H1 (cell line): ENCODE results near the gene PIAS1. TPM values are rescaled to one million over a fixed set of nuclear protein-coding genes. Genes with fewer than 3 reads are reported as not detected.

Experiments
- CTCF ChIA-PET: fragments of 300-600 bp; sonication (Branson Sonifier 250); formaldehyde crosslinking; loops from one replicate; lab custom pipeline; 2021; ENCODE audit not compliant: partially characterized antibody; lab: Charles Lee
- POLR2A ChIA-PET: fragments of 300-600 bp; sonication (Branson Sonifier 250); formaldehyde crosslinking; loops from one replicate; lab custom pipeline; 2021; ENCODE audit warnings: inconsistent platforms; ENCODE audit not compliant: partially characterized antibody; lab: Charles Lee
- DNase-seq, 2 experiments: peaks; one replicate each; pipeline versions ENCODE4 v3.0.0 to v3.0.0-alpha.2; 2010 to 2022; ENCODE audit warnings: low spot score in 2 of 2, low read depth in 1 of 2, mixed read lengths in 1 of 2
- FAIRE-seq: peaks from 2 replicates; lab custom pipeline; 2011; peaks lifted over from hg19 to GRCh38; lab: Jason Lieb, UNC
- H2AFZ ChIP-seq: 2 replicates; pipeline ENCODE4 v1.8.1; 2012; ENCODE audit warnings: low read length, inconsistent platforms
- H2AK5ac ChIP-seq: 2 replicates; pipeline ENCODE4 v1.6.1; 2013; ENCODE audit warnings: low read depth, low read length
- H2BK120ac ChIP-seq: replicated peaks from 2 replicates; pipeline ENCODE3; 2013; ENCODE audit warnings: low read depth, low read length, inconsistent platforms
- H2BK12ac ChIP-seq: 2 replicates; pipeline ENCODE4 v1.6.1; 2013; ENCODE audit warnings: low read depth, low read length
- H2BK15ac ChIP-seq: 2 replicates; pipeline ENCODE4 v1.6.1; 2013; ENCODE audit warnings: low read length
- H2BK20ac ChIP-seq: 2 replicates; pipeline ENCODE4 v1.6.1; 2013; ENCODE audit warnings: low read length
- H2BK5ac ChIP-seq: 2 replicates; pipeline ENCODE4 v1.6.1; 2013; ENCODE audit warnings: low read depth, low read length
- H3K14ac ChIP-seq: 2 replicates; pipeline ENCODE4 v1.6.1; 2013; ENCODE audit warnings: inconsistent platforms; ENCODE audit not compliant: insufficient read length
- H3K18ac ChIP-seq: 2 replicates; pipeline ENCODE4 v1.6.1; 2013; ENCODE audit warnings: low read length; ENCODE audit errors: extremely low read depth
- H3K23ac ChIP-seq: 2 replicates; pipeline ENCODE4 v1.6.1; 2013; ENCODE audit warnings: inconsistent platforms; ENCODE audit not compliant: insufficient read length
- H3K23me2 ChIP-seq: 2 replicates; pipeline ENCODE4 v1.6.1; 2013; ENCODE audit warnings: low read depth, low read length
- H3K27ac ChIP-seq: 2 replicates; pipeline ENCODE4 v1.6.1; 2011; ENCODE audit warnings: low read depth, low read length, inconsistent platforms
- H3K27me3 ChIP-seq, 4 experiments: replicated peaks in 1 of 4; 1 replicate in 1 of 4; 2 replicates in 3 of 4; pipeline versions ENCODE4 v1.6.1 to v1.8.1; 2011 to 2013; ENCODE audit warnings: low read length in 3 of 4, mild to moderate bottlenecking in 3 of 4, inconsistent platforms in 2 of 4, mixed read lengths in 2 of 4, moderate library complexity in 1 of 4; ENCODE audit not compliant: control insufficient read depth in 3 of 4, insufficient read depth in 3 of 4; ENCODE audit errors: extremely low read depth in 1 of 4
- H3K36me3 ChIP-seq, 4 experiments: 2 replicates each; pipeline versions ENCODE4 v1.6.1 to v1.8.1; 2011 to 2013; ENCODE audit warnings: mild to moderate bottlenecking in 4 of 4, low read length in 3 of 4, moderate library complexity in 2 of 4, control low read depth in 1 of 4, inconsistent platforms in 1 of 4; ENCODE audit not compliant: insufficient read depth in 4 of 4, control insufficient read depth in 2 of 4
- H3K4ac ChIP-seq: replicated peaks from 2 replicates; pipeline ENCODE3; 2013; ENCODE audit warnings: low read length, low read depth, mixed read lengths, inconsistent platforms; ENCODE audit not compliant: insufficient read length
- H3K4me1 ChIP-seq, 4 experiments: replicated peaks in 1 of 4; 1 replicate in 1 of 4; 2 replicates in 3 of 4; pipeline versions ENCODE4 v1.6.1 to v1.8.1; 2011 to 2013; ENCODE audit warnings: low read length in 3 of 4, inconsistent platforms in 2 of 4, mixed read lengths in 1 of 4; ENCODE audit not compliant: insufficient read depth in 4 of 4, control insufficient read depth in 3 of 4
- H3K4me2 ChIP-seq, 2 experiments: 2 replicates each; pipeline versions ENCODE4 v1.6.1 to v1.8.1; 2011 to 2013; ENCODE audit warnings: low read depth in 2 of 2, low read length in 2 of 2, control low read depth in 1 of 2, inconsistent platforms in 1 of 2, mild to moderate bottlenecking in 1 of 2; ENCODE audit not compliant: insufficient read depth in 1 of 2
- H3K4me3 ChIP-seq, 4 experiments: fragments of 200-600, 300-600 bp in 1 of 4; sonication (generic), shearing (Covaris generic), sonication (Bioruptor Twin) in 1 of 4; 2 replicates each; pipeline versions ENCODE4 v1.5.1 to v1.8.1; 2011 to 2016; ENCODE audit warnings: low read length in 4 of 4, low read depth in 3 of 4, control low read depth in 2 of 4, inconsistent platforms in 2 of 4, mild to moderate bottlenecking in 2 of 4, mixed read lengths in 1 of 4, moderate library complexity in 1 of 4; ENCODE audit not compliant: insufficient read depth in 2 of 4; ENCODE audit errors: extremely low read depth in 1 of 4
- H3K56ac ChIP-seq: replicated peaks from 2 replicates; pipeline ENCODE3; 2013; ENCODE audit warnings: low read depth, mild to moderate bottlenecking, mixed read lengths, low read length, inconsistent platforms; ENCODE audit not compliant: insufficient read length
- H3K79me1 ChIP-seq: 2 replicates; pipeline ENCODE4 v1.6.1; 2013; ENCODE audit warnings: low read depth, low read length, control low read depth
- H3K79me2 ChIP-seq, 2 experiments: 2 replicates each; pipeline versions ENCODE4 v1.6.1 to v1.8.1; 2012 to 2013; ENCODE audit warnings: low read length in 2 of 2, mild to moderate bottlenecking in 2 of 2, inconsistent platforms in 1 of 2; ENCODE audit not compliant: insufficient read depth in 2 of 2, control insufficient read depth in 1 of 2
- H3K9ac ChIP-seq, 4 experiments: replicated peaks in 1 of 4; 1 replicate in 1 of 4; 2 replicates in 3 of 4; pipeline versions ENCODE4 v1.6.1 to v1.8.1; 2011 to 2013; ENCODE audit warnings: low read depth in 3 of 4, low read length in 3 of 4, control low read depth in 2 of 4, mild to moderate bottlenecking in 2 of 4, moderate library complexity in 2 of 4, inconsistent platforms in 1 of 4; ENCODE audit errors: extremely low read depth in 1 of 4
- H3K9me3 ChIP-seq, 2 experiments: 2 replicates each; pipeline versions ENCODE4 v1.6.1 to v1.8.1; 2012 to 2013; ENCODE audit warnings: mild to moderate bottlenecking in 2 of 2, moderate library complexity in 2 of 2, control low read depth in 1 of 2, inconsistent platforms in 1 of 2, low read depth in 1 of 2, low read length in 1 of 2, mixed read lengths in 1 of 2; ENCODE audit not compliant: insufficient read depth in 2 of 2
- H4K20me1 ChIP-seq, 2 experiments: replicated peaks in 1 of 2; 2 replicates each; pipeline versions ENCODE3 to v1.8.1; 2011 to 2013; ENCODE audit warnings: inconsistent platforms in 2 of 2, low read length in 2 of 2, mild to moderate bottlenecking in 1 of 2; ENCODE audit not compliant: insufficient read depth in 2 of 2, control insufficient read depth in 1 of 2
- H4K5ac ChIP-seq: 2 replicates; pipeline ENCODE4 v1.6.1; 2013; ENCODE audit warnings: low read length, low read depth, mixed read lengths, inconsistent platforms; ENCODE audit not compliant: insufficient read length
- H4K8ac ChIP-seq: 2 replicates; pipeline ENCODE4 v1.8.0; 2013; ENCODE audit warnings: mild to moderate bottlenecking, moderate library complexity, low read length, inconsistent platforms; ENCODE audit not compliant: insufficient read depth; ENCODE audit errors: extremely low read depth
- H4K91ac ChIP-seq: replicated peaks from 2 replicates; pipeline ENCODE3; 2013; ENCODE audit warnings: low read length, mixed read lengths, inconsistent platforms; ENCODE audit not compliant: insufficient read length
- CEBPB ChIP-seq: IDR thresholded peaks from 2 replicates; pipeline ENCODE4 v1.6.1; 2012; ENCODE audit warnings: low read depth, low read length
- CHD1 ChIP-seq: IDR thresholded peaks from 2 replicates; pipeline ENCODE4 v1.6.1; 2012; ENCODE audit warnings: low read depth, low read length, improper control_type of control experiment
- CHD2 ChIP-seq: IDR thresholded peaks from 2 replicates; pipeline ENCODE4 v1.6.1; 2012; ENCODE audit warnings: low read length, improper control_type of control experiment
- FOSL1 ChIP-seq: IDR thresholded peaks from 2 replicates; pipeline ENCODE4 v1.6.1; 2011; ENCODE audit warnings: mild to moderate bottlenecking, low read depth, low read length, moderate library complexity; ENCODE audit not compliant: insufficient read depth
- HDAC2 ChIP-seq, 2 experiments: fragments of 300-600 bp in 1 of 2; sonication (generic) in 1 of 2; IDR thresholded peaks; 2 replicates each; pipeline ENCODE4 v1.6.1; 2011 to 2012; ENCODE audit warnings: low read depth in 2 of 2, low read length in 2 of 2, mild to moderate bottlenecking in 2 of 2, moderate library complexity in 2 of 2, borderline replicate concordance in 1 of 2, inconsistent platforms in 1 of 2
- MAX ChIP-seq: IDR thresholded peaks from 2 replicates; pipeline ENCODE4 v1.6.1; 2012; ENCODE audit warnings: inconsistent platforms
- POLR2A ChIP-seq, 2 experiments: IDR thresholded peaks; 1 replicate in 1 of 2; 2 replicates in 1 of 2; pipeline ENCODE4 v1.6.1; 2011; ENCODE audit warnings: low read depth in 2 of 2, low read length in 2 of 2, mild to moderate bottlenecking in 2 of 2; ENCODE audit errors: control extremely low read depth in 1 of 2
- TAF7 ChIP-seq: optimal IDR thresholded peaks from 2 replicates; pipeline ENCODE3; 2011; ENCODE audit warnings: low read depth, mild to moderate bottlenecking, inconsistent platforms, low read length, moderate library complexity, borderline replicate concordance
- TCF12 ChIP-seq: IDR thresholded peaks from 2 replicates; pipeline ENCODE4 v1.6.1; 2011; ENCODE audit warnings: low read depth, mild to moderate bottlenecking, low read length
- WGBS, 2 experiments: shearing (Covaris generic) in 1 of 2; methylation state at CpG; one replicate each; pipeline versions ENCODE4 v1.1.6 to v1.1.7; 2013 to 2015; ENCODE audit warnings: low lambda C conversion rate in 2 of 2, mixed read lengths in 2 of 2, inconsistent platforms in 1 of 2, low coverage in 1 of 2, missing lambda C conversion rate in 1 of 2; ENCODE audit not compliant: insufficient replicate concordance in 2 of 2, insufficient coverage in 1 of 2, insufficient read length in 1 of 2; ENCODE audit errors: extremely low coverage in 1 of 2, missing lambda C conversion rate in 1 of 2; 5-methylcytosine and 5-hydroxymethylcytosine counted together
- polyA plus RNA-seq, 7 experiments: library from polyadenylated mRNA; depleted of rRNA in 3 of 7; stranded (reverse) in 5 of 7; unstranded in 2 of 7; fragments of >200 nt in 5 of 7; fragments of 200-250 nt in 2 of 7; gene quantifications; 1 replicate in 5 of 7; 2 replicates in 1 of 7; 4 replicates in 1 of 7; pipeline versions ENCODE4 v1.2.1 to v1.2.3, GENCODE V29; 2011 to 2013; ENCODE audit warnings: missing spikeins in 2 of 7, mixed read lengths in 2 of 7
- total RNA-seq: library from RNA; stranded (reverse); fragmentation: NEBNext Ultra II Directional; extraction: Animal tissue kit (Norgen Biotek cat#: 25700); gene quantifications from 2 replicates; pipeline ENCODE4 v1.2.1, GENCODE V29; 2021

PIAS1 gene
- total and polyA plus RNA-seq, 2 of the 8 experiments (the other 6 are each of a cell fraction or from before 2014, with no cell fraction given): 30.8 to 34.5 TPM

GRCh38 chr15:68052431-68052830, 1.7 kb upstream of the PIAS1 start:
- peaks cover 0 to 3% (median 2%) of the 10 kb centered on the region in 4 experiments; a peak in 3 of 7 replicates for H3K4me1 ChIP-seq
- no peak for TF ChIP-seq POLR2A (IDR thresholded peaks at IDR 0.05; ENCODE audit: control extremely low read depth in 1 of 2, low read depth in 2 of 2, low read length in 2 of 2)
- no peak for TF ChIP-seq CHD1
- no peak for TF ChIP-seq FOSL1
- TF ChIP-seq CHD2: no peak
- TF ChIP-seq TAF7: no peak
- no peak for TF ChIP-seq HDAC2 (IDR thresholded peaks at IDR 0.05; ENCODE audit: borderline replicate concordance in 1 of 2, low read depth in 2 of 2, low read length in 2 of 2)
- no peak for TF ChIP-seq CEBPB
- TF ChIP-seq MAX: no peak
- TF ChIP-seq TCF12: no peak
- TF ChIP-seq, all 59 proteins: peak for 0
- H4K91ac ChIP-seq: no peak overlapping the region
- H3K79me1 ChIP-seq: no peaks in the 10 kb centered on the region; the same call in 1 of the 2 replicates
- H2BK5ac ChIP-seq: no peak overlapping the region
- DNase-seq (no peak), FAIRE-seq (no peak)
- H3K56ac ChIP-seq: no peak overlapping the region
- H3K9me3 ChIP-seq: no peaks in the 10 kb centered on the region
- H2BK12ac ChIP-seq: no peak overlapping the region
- WGBS, 2 experiments: 75% methylated on average over 4 of the region's 4 CpGs; no CpG with 5 or more reads in 1 of the 2 experiments
- H3K27ac ChIP-seq: no peak overlapping the region
- H2AFZ ChIP-seq: no peak overlapping the region
- ChIA-PET CTCF (interaction anchor here (0.9 kb wide), 1 partner anchor 112 kb away, joined by 3 read pairs; no protein-coding TSS in a partner anchor), POLR2A (no interaction called here)
- no peak overlapping the region for H3K4me2 ChIP-seq
- no peak overlapping the region for H3K4ac ChIP-seq
- no peaks in the 10 kb centered on the region; a peak in 1 of 7 replicates for H3K27me3 ChIP-seq
- no peak overlapping the region for H4K8ac ChIP-seq
- H4K5ac ChIP-seq: no peak overlapping the region
- H2AK5ac ChIP-seq: no peak overlapping the region
- H3K9ac ChIP-seq: no peak overlapping the region
- H3K18ac ChIP-seq: no peak overlapping the region
- H3K4me3 ChIP-seq: no peak overlapping the region
- H3K14ac ChIP-seq: no peak overlapping the region
- peaks cover 0 to 26% of the 10 kb centered on the region in 2 experiments; a peak in 3 of 4 replicates for H3K79me2 ChIP-seq
- peaks cover 3 to 9% of the 10 kb centered on the region in 2 experiments for H4K20me1 ChIP-seq
- no peak overlapping the region for H3K23ac ChIP-seq
- H3K23me2 ChIP-seq: peaks cover 8% of the 10 kb centered on the region; the same call in 1 of the 2 replicates
- H3K36me3 ChIP-seq: no peaks in the 10 kb centered on the region
- no peak overlapping the region for H2BK20ac ChIP-seq
- H2BK120ac ChIP-seq: no peak overlapping the region
- no peak overlapping the region for H2BK15ac ChIP-seq
